Epithelial cell of esophagus (primary cell): ENCODE data around the gene PIK3R5.

Experiments used
- DNase-seq: peaks from one replicate; pipeline ENCODE4 v3.0.0; 2010; ENCODE audit warnings: low read depth
- H3K4me3 ChIP-seq: 2 replicates; pipeline ENCODE4 v1.5.1; 2011; ENCODE audit warnings: mild to moderate bottlenecking, low read length, control low read depth
- CTCF ChIP-seq: IDR thresholded peaks from 2 replicates; pipeline ENCODE4 v1.5.1; 2011; ENCODE audit warnings: low read depth, mild to moderate bottlenecking, low read length, control low read depth, inconsistent platforms; ENCODE audit not compliant: insufficient read depth; ENCODE audit errors: missing control alignments

Gene PIK3R5

GRCh38 chr17:8925141-8925540 lies 40.4 kb downstream of the PIK3R5 start:
- TF ChIP-seq CTCF = no peak
- no peak for DNase-seq
- no peak overlapping the region for H3K4me3 ChIP-seq

GRCh38 chr17:8924595-8924994 lies 40.9 kb downstream of the PIK3R5 start:
- no peak for DNase-seq
- H3K4me3 ChIP-seq = no peak overlapping the region
- TF ChIP-seq CTCF = no peak

GRCh38 chr17:8923762-8924161 lies 41.7 kb downstream of the PIK3R5 start:
- no peak for DNase-seq
- no peak for TF ChIP-seq CTCF
- H3K4me3 ChIP-seq = no peak overlapping the region

- no peak for TF ChIP-seq CTCF
- no peak for DNase-seq
- H3K4me3 ChIP-seq = no peak overlapping the region
Observed at GRCh38 chr17:8922928-8923327, 42.6 kb downstream of the PIK3R5 start.

GRCh38 chr17:8922451-8922850 lies 43.1 kb downstream of the PIK3R5 start:
- peak; percentile 81 for DNase-seq
- no peak for TF ChIP-seq CTCF
- H3K4me3 ChIP-seq = no peak overlapping the region

- TF ChIP-seq CTCF = no peak
- no peak for DNase-seq
- no peak overlapping the region for H3K4me3 ChIP-seq
Observed at GRCh38 chr17:8921147-8921546, 44.4 kb downstream of the PIK3R5 start.

- H3K4me3 ChIP-seq = no peak overlapping the region
- no peak for DNase-seq
- no peak for TF ChIP-seq CTCF
Observed at GRCh38 chr17:8918807-8919465, 46.6 kb downstream of the PIK3R5 start.
